ENCODE results near the gene NRCAM.

NRCAM gene

GRCh38 chr7:108157606-108158335 lies 298.5 kb downstream of the NRCAM start:
- TF ChIP-seq GATA2 (IDR thresholded peaks at IDR 0.05; ENCODE audit: low read depth, low read length) (no peak), GATA3 (IDR thresholded peaks at IDR 0.05; ENCODE audit: low read depth, low read length) (no peak)

GRCh38 chr7:108156897-108157605 lies 299.2 kb downstream of the NRCAM start:
- no peak for TF ChIP-seq GATA2 (IDR thresholded peaks at IDR 0.05; ENCODE audit: low read depth, low read length)
- no peak for TF ChIP-seq GATA3 (IDR thresholded peaks at IDR 0.05; ENCODE audit: low read depth, low read length)

- TF ChIP-seq GATA3 (IDR thresholded peaks at IDR 0.05; ENCODE audit: low read depth, low read length) (no peak), GATA2 (IDR thresholded peaks at IDR 0.05; ENCODE audit: low read depth, low read length) (no peak)
Measured at GRCh38 chr7:108152198-108152597, 304.0 kb downstream of the NRCAM start.

GRCh38 chr7:108149908-108150307 lies 306.3 kb downstream of the NRCAM start:
- TF ChIP-seq GATA3 (IDR thresholded peaks at IDR 0.05; ENCODE audit: low read depth, low read length) (no peak), GATA2 (IDR thresholded peaks at IDR 0.05; ENCODE audit: low read depth, low read length) (no peak)

GRCh38 chr7:108149119-108149518 lies 307.1 kb downstream of the NRCAM start:
- TF ChIP-seq GATA3 (IDR thresholded peaks at IDR 0.05; ENCODE audit: low read depth, low read length) = no peak
- no peak for TF ChIP-seq GATA2 (IDR thresholded peaks at IDR 0.05; ENCODE audit: low read depth, low read length)

- no peak for TF ChIP-seq GATA2 (IDR thresholded peaks at IDR 0.05; ENCODE audit: low read depth, low read length)
- no peak for TF ChIP-seq GATA3 (IDR thresholded peaks at IDR 0.05; ENCODE audit: low read depth, low read length)
Measured at GRCh38 chr7:108147031-108147563, 309.1 kb downstream of the NRCAM start.

- TF ChIP-seq GATA3 (IDR thresholded peaks at IDR 0.05; ENCODE audit: low read depth, low read length) = no peak
- peak; percentile 89 for TF ChIP-seq GATA2 (IDR thresholded peaks at IDR 0.05; ENCODE audit: low read depth, low read length)
Measured at GRCh38 chr7:108146070-108146842, 310.0 kb downstream of the NRCAM start.

- TF ChIP-seq GATA2 (IDR thresholded peaks at IDR 0.05; ENCODE audit: low read depth, low read length) = no peak
Measured at GRCh38 chr7:108145401-108145800, 310.8 kb downstream of the NRCAM start.

- no peak for TF ChIP-seq GATA2 (IDR thresholded peaks at IDR 0.05; ENCODE audit: low read depth, low read length)
- no peak for TF ChIP-seq GATA3 (IDR thresholded peaks at IDR 0.05; ENCODE audit: low read depth, low read length)
Measured at GRCh38 chr7:108144931-108145330, 311.3 kb downstream of the NRCAM start.

GRCh38 chr7:108143658-108144420 lies 312.4 kb downstream of the NRCAM start:
- TF ChIP-seq GATA3 (IDR thresholded peaks at IDR 0.05; ENCODE audit: low read depth, low read length) = no peak
- TF ChIP-seq GATA2 (IDR thresholded peaks at IDR 0.05; ENCODE audit: low read depth, low read length) = no peak

- TF ChIP-seq GATA3 (IDR thresholded peaks at IDR 0.05; ENCODE audit: low read depth, low read length) (no peak), GATA2 (IDR thresholded peaks at IDR 0.05; ENCODE audit: low read depth, low read length) (no peak)
Measured at GRCh38 chr7:108142675-108143259, 313.5 kb downstream of the NRCAM start.

- TF ChIP-seq GATA2 (IDR thresholded peaks at IDR 0.05; ENCODE audit: low read depth, low read length) (no peak), GATA3 (IDR thresholded peaks at IDR 0.05; ENCODE audit: low read depth, low read length) (no peak)
Measured at GRCh38 chr7:108142180-108142579, 314.1 kb downstream of the NRCAM start.

GRCh38 chr7:108140671-108141070 lies 315.6 kb downstream of the NRCAM start:
- TF ChIP-seq GATA3 (IDR thresholded peaks at IDR 0.05; ENCODE audit: low read depth, low read length) (no peak), GATA2 (IDR thresholded peaks at IDR 0.05; ENCODE audit: low read depth, low read length) (no peak)
